ENCODE data around the gene EIF4A2. TPM values are rescaled to one million over a fixed set of nuclear protein-coding genes. Genes with fewer than 3 reads are reported as not detected.
"Not testable (repeated sequence)": the region's sequence is repeated elsewhere in the genome, so short reads cannot be mapped to it uniquely, and the experiment has no call there.

EIF4A2 gene
- polyA plus RNA-seq, 1 experiment = 774 TPM

DNA sequence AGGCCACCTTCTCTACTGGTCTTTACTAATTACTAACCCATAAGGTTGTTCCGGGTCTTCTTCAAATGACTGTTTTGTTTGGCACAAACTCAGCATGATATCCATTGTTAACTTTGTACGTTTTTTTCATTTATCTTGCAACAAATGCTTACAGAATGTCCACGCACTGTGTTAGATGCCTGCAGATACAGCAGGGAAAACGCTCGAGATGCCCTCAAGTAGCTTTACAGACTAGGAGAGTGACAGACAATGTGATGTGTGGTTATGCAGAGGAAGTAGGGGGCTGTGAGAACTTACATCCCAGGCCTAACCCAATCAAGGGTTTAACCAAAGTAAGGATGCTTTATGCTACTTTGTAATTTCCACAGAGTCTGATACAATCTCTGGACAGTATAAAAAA is 23.9 kb downstream of the EIF4A2 start:
- Histone ChIP-seq H3K4me3 (ENCODE audit: low read depth, low read length) (peak overlapping the region; percentile 88), H3K9me3 (ENCODE audit: control insufficient read depth, insufficient read depth, low read length) (no peaks in the 10 kb centered on the region; the same call in 1 of the 2 replicates), H3K27ac (ENCODE audit: low read depth, low read length) (no peak overlapping the region), H3K27me3 (ENCODE audit: control insufficient read depth, insufficient read depth, low read length) (no peaks in the 10 kb centered on the region)
- CTCF ChIA-PET = interaction anchor here (0.6 to 4.4 kb wide), 3 partner anchors 14 to 247 kb away, joined by 5 to 25 read pairs (median 22); no protein-coding TSS in a partner anchor
- POLR2A ChIA-PET = interaction anchor here (1.1 kb wide), 1 partner anchor 17 kb away, joined by 4 read pairs; no protein-coding TSS in a partner anchor
- TF ChIP-seq CTCF (IDR thresholded peaks at IDR 0.05; ENCODE audit: low read depth, low read length) = no peak
- no peak for DNase-seq (ENCODE audit: low read depth, low spot score)

DNA sequence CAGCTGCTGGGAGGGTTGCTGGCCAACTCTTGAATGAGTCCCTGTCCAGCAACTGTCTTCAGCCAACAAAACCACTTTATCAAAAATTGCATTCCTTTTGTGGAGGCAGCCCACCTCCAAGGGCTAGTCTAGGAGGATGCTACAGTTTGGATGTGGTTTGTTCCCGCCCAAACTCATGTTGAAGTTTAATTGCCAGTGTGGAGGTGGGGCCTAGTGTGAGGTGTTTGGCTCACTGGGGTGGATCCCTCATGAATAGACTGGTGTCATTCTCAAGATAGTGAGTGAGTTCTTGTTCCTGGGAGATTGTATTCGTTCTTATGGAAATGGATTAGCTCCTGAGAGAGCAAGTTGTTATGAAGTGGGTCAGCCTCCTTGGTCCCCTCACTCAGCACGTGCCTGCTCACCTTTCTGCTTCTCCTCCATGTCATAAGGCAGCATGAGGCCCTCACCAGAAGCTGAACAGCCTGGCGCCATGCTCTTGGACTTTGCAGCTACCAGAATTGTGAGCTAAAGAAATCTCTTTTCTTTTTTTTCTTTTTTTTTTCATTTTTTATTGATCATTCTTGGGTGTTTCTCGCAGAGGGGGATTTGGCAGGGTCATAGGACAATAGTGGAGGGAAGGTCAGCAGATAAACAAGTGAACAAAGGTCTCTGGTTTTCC is 27.1 kb downstream of the EIF4A2 start:
- TF ChIP-seq CTCF (IDR thresholded peaks at IDR 0.05; ENCODE audit: low read depth, low read length) = no peak
- no peak overlapping the region for H3K27ac ChIP-seq (ENCODE audit: low read depth, low read length)
- H3K4me3 ChIP-seq (ENCODE audit: low read depth, low read length) = no peak overlapping the region
- H3K27me3 ChIP-seq (ENCODE audit: control insufficient read depth, insufficient read depth, low read length) = no peaks in the 10 kb centered on the region
- H3K9me3 ChIP-seq (ENCODE audit: control insufficient read depth, insufficient read depth, low read length) = no peaks in the 10 kb centered on the region; the same call in 1 of the 2 replicates
- CTCF ChIA-PET = interaction anchor here (0.8 kb wide), 1 partner anchor 11 kb away, joined by 3 read pairs; no protein-coding TSS in a partner anchor
- POLR2A ChIA-PET = no interaction called here
- no peak for DNase-seq (ENCODE audit: low read depth, low spot score)

GRCh38 chr3:186811313-186811712 is 27.9 kb downstream of the EIF4A2 start:
- POLR2A ChIA-PET; H3K9me3 ChIP-seq (ENCODE audit: control insufficient read depth, insufficient read depth, low read length); H3K27me3 ChIP-seq (ENCODE audit: control insufficient read depth, insufficient read depth, low read length); CTCF ChIA-PET; H3K27ac ChIP-seq (ENCODE audit: low read depth, low read length); H3K4me3 ChIP-seq (ENCODE audit: low read depth, low read length); DNase-seq (ENCODE audit: low read depth, low spot score): not testable (repeated sequence)

DNA sequence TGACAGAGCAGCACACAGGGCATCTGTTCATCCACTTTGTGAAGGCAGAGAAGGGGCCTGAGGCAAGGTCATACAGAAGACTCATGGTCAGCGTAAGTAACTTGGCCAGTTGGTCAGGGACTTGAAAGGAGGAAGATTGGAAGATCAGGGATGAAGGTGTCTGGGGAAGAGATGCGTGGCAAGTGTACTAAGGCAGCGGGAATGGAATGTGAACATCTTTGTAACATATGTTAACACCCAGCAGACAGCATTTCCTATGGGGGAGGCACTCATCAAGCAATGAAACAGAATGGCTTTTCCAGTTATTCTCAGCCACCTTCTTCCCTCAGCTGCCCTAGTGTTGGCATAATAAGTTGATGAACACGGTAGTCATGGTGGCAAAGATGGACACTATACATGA is 30.7 kb downstream of the EIF4A2 start:
- Histone ChIP-seq H3K27ac (ENCODE audit: low read depth, low read length) (no peak overlapping the region), H3K9me3 (ENCODE audit: control insufficient read depth, insufficient read depth, low read length) (no peaks in the 10 kb centered on the region), H3K4me3 (ENCODE audit: low read depth, low read length) (no peak overlapping the region), H3K27me3 (ENCODE audit: control insufficient read depth, insufficient read depth, low read length) (no peaks in the 10 kb centered on the region)
- ChIA-PET CTCF (interaction anchor here (0.5 to 0.6 kb wide), 2 partner anchors 280 to 832 kb away, joined by 3 to 7 read pairs; no protein-coding TSS in a partner anchor), POLR2A (no interaction called here)
- TF ChIP-seq CTCF (IDR thresholded peaks at IDR 0.05; ENCODE audit: low read depth, low read length) = no peak
- no peak for DNase-seq (ENCODE audit: low read depth, low spot score)

DNA sequence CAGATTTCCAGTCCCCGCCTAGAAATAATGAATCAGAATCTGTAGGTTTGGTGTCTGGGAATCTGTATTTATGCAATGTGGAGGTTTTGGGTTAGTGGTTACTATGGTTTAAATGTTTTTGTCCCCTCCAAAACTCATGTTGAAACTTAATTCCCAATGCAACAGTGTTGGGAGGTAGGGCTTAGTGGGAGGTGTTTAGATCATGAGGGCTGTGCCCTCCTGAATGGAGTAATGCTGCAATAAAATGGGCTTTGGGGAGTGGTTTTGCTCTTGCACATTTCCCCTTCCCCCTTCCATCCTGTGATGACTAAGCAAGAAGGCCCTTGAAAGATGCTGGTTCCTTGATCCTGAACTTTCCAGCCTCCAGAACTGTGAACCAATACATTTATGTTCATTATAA is 32.1 kb downstream of the EIF4A2 start:
- Histone ChIP-seq H3K9me3 (ENCODE audit: control insufficient read depth, insufficient read depth, low read length) (no peaks in the 10 kb centered on the region), H3K27me3 (ENCODE audit: control insufficient read depth, insufficient read depth, low read length) (no peaks in the 10 kb centered on the region), H3K4me3 (ENCODE audit: low read depth, low read length) (no peak overlapping the region), H3K27ac (ENCODE audit: low read depth, low read length) (no peak overlapping the region)
- ChIA-PET POLR2A (no interaction called here), CTCF (no interaction called here)
- no peak for DNase-seq (ENCODE audit: low read depth, low spot score)
- TF ChIP-seq CTCF (IDR thresholded peaks at IDR 0.05; ENCODE audit: low read depth, low read length) = no peak
